H9 (cell line): ENCODE results near the gene PERCC1. TPM values are rescaled to one million over a fixed set of nuclear protein-coding genes. Genes with fewer than 3 reads are reported as not detected.

Source experiments
- DNase-seq: peaks from one replicate; pipeline ENCODE4 v3.0.0-alpha.2; 2017
- H2AFZ ChIP-seq: one replicate; pipeline ENCODE4 v1.6.1; 2013; ENCODE audit warnings: mild to moderate bottlenecking, low read length, control low read depth, moderate library complexity
- H2AK5ac ChIP-seq: 2 replicates; pipeline ENCODE4 v1.6.1; 2013; ENCODE audit warnings: low read length, control low read depth, mixed read lengths; ENCODE audit not compliant: insufficient read length
- H2BK120ac ChIP-seq: one replicate; pipeline ENCODE4 v1.6.1; 2013; ENCODE audit warnings: low read depth, mild to moderate bottlenecking, low read length, control low read depth, inconsistent platforms; ENCODE audit not compliant: poor library complexity, severe bottlenecking
- H2BK12ac ChIP-seq: 2 replicates; pipeline ENCODE4 v1.6.1; 2013; ENCODE audit warnings: low read length, control low read depth, mixed read lengths, low read depth; ENCODE audit not compliant: insufficient read length
- H2BK15ac ChIP-seq: 2 replicates; pipeline ENCODE4 v1.6.1; 2013; ENCODE audit warnings: low read depth, low read length, control low read depth
- H2BK20ac ChIP-seq: one replicate; pipeline ENCODE4 v1.6.1; 2013; ENCODE audit warnings: low read depth, mild to moderate bottlenecking, low read length, control low read depth, inconsistent platforms; ENCODE audit not compliant: poor library complexity, severe bottlenecking
- H2BK5ac ChIP-seq: 2 replicates; pipeline ENCODE4 v1.6.1; 2013; ENCODE audit warnings: low read length, control low read depth, mixed read lengths; ENCODE audit not compliant: insufficient read length
- H3K14ac ChIP-seq: 2 replicates; pipeline ENCODE4 v1.6.1; 2013; ENCODE audit warnings: low read length, control low read depth; ENCODE audit not compliant: insufficient read depth
- H3K18ac ChIP-seq: 2 replicates; pipeline ENCODE4 v1.6.1; 2013; ENCODE audit warnings: low read depth, mild to moderate bottlenecking, mixed read lengths, low read length, control low read depth; ENCODE audit not compliant: insufficient read length
- H3K23ac ChIP-seq: 2 replicates; pipeline ENCODE4 v1.6.1; 2013; ENCODE audit warnings: low read length, control low read depth, mixed read lengths, low read depth; ENCODE audit not compliant: insufficient read length
- H3K23me2 ChIP-seq: 2 replicates; pipeline ENCODE4 v1.6.1; 2013; ENCODE audit warnings: low read depth, mild to moderate bottlenecking, mixed read lengths, low read length, control low read depth; ENCODE audit not compliant: insufficient read length, poor library complexity, severe bottlenecking
- H3K27ac ChIP-seq: 2 replicates; pipeline ENCODE4 v1.5.1; 2013; ENCODE audit warnings: low read length, control low read depth, mixed read lengths, low read depth; ENCODE audit not compliant: insufficient read length
- H3K27me3 ChIP-seq: 2 replicates; pipeline ENCODE4 v1.6.1; 2013; ENCODE audit warnings: low read length, control low read depth, inconsistent platforms; ENCODE audit not compliant: insufficient read depth
- H3K4ac ChIP-seq: 2 replicates; pipeline ENCODE4 v1.6.1; 2013; ENCODE audit warnings: low read depth, mild to moderate bottlenecking, control low read depth, inconsistent platforms, low read length, moderate library complexity
- H3K4me1 ChIP-seq: 2 replicates; pipeline ENCODE4 v1.6.1; 2013; ENCODE audit warnings: low read length, control low read depth, inconsistent platforms; ENCODE audit not compliant: insufficient read depth
- H3K4me2 ChIP-seq: 2 replicates; pipeline ENCODE4 v1.6.1; 2013; ENCODE audit warnings: low read length, control low read depth, mixed read lengths; ENCODE audit not compliant: insufficient read length, insufficient read depth
- H3K56ac ChIP-seq: 2 replicates; pipeline ENCODE4 v1.6.1; 2013; ENCODE audit warnings: low read depth, mild to moderate bottlenecking, mixed read lengths, low read length, control low read depth; ENCODE audit not compliant: insufficient read length
- H3K79me1 ChIP-seq: 2 replicates; pipeline ENCODE4 v1.6.1; 2013; ENCODE audit warnings: low read depth, mild to moderate bottlenecking, moderate library complexity, low read length, control low read depth, inconsistent platforms; ENCODE audit not compliant: insufficient read depth, poor library complexity, severe bottlenecking
- H3K79me2 ChIP-seq: 2 replicates; pipeline ENCODE4 v1.6.1; 2013; ENCODE audit warnings: low read length, control low read depth, inconsistent platforms; ENCODE audit not compliant: insufficient read depth
- H3K9ac ChIP-seq: 2 replicates; pipeline ENCODE4 v1.6.1; 2013; ENCODE audit warnings: low read length, control low read depth, mixed read lengths; ENCODE audit not compliant: insufficient read length; ENCODE audit errors: extremely low read depth
- H3K9me3 ChIP-seq: one replicate; pipeline ENCODE4 v1.6.1; 2013; ENCODE audit warnings: low read depth, low read length, inconsistent platforms; ENCODE audit not compliant: control insufficient read depth
- H3T11ph ChIP-seq: one replicate; pipeline ENCODE4 v1.6.1; 2013; ENCODE audit warnings: mild to moderate bottlenecking, low read length, control low read depth, inconsistent platforms
- H4K20me1 ChIP-seq: one replicate; pipeline ENCODE4 v1.6.1; 2013; ENCODE audit not compliant: control insufficient read depth, insufficient read length, insufficient read depth
- H4K5ac ChIP-seq: 2 replicates; pipeline ENCODE4 v1.6.1; 2013; ENCODE audit warnings: low read depth, mild to moderate bottlenecking, mixed read lengths, low read length, control low read depth; ENCODE audit not compliant: insufficient read length
- H4K8ac ChIP-seq: replicated peaks from 2 replicates; pipeline ENCODE4 v1.6.1; 2013; ENCODE audit warnings: low read length, control low read depth, mixed read lengths, low read depth; ENCODE audit not compliant: insufficient read length
- H4K91ac ChIP-seq: 2 replicates; pipeline ENCODE4 v1.6.1; 2013; ENCODE audit warnings: low read depth, mild to moderate bottlenecking, moderate library complexity, mixed read lengths, low read length, control low read depth; ENCODE audit not compliant: insufficient read length
- H3K27ac Mint-ChIP-seq, 3 experiments: 2 replicates in 2 of 3; 3 replicates in 1 of 3; pipeline ENCODE4 v1.8.0; 2020 to 2021; ENCODE audit warnings: mixed read lengths in 3 of 3, mild to moderate bottlenecking in 1 of 3, moderate library complexity in 1 of 3
- H3K27me3 Mint-ChIP-seq: 2 replicates; pipeline ENCODE4 v1.8.0; 2021; ENCODE audit warnings: low read depth, mild to moderate bottlenecking, moderate library complexity, mixed read lengths
- H3K36me3 Mint-ChIP-seq, 3 experiments: 2 replicates in 2 of 3; 3 replicates in 1 of 3; pipeline ENCODE4 v1.8.0; 2020 to 2021; ENCODE audit warnings: low read depth in 3 of 3, mixed read lengths in 3 of 3; ENCODE audit not compliant: insufficient read depth in 1 of 3
- H3K4me1 Mint-ChIP-seq, 2 experiments: 2 replicates each; pipeline ENCODE4 v1.8.0; 2020; ENCODE audit warnings: mixed read lengths in 2 of 2
- H3K4me3 Mint-ChIP-seq, 2 experiments: 2 replicates in 1 of 2; 3 replicates in 1 of 2; pipeline ENCODE4 v1.8.0; 2020 to 2021; ENCODE audit warnings: mild to moderate bottlenecking in 2 of 2, mixed read lengths in 2 of 2, moderate library complexity in 1 of 2
- H3K9me3 Mint-ChIP-seq, 2 experiments: 2 replicates in 1 of 2; 3 replicates in 1 of 2; pipeline ENCODE4 v1.8.0; 2020; ENCODE audit warnings: mild to moderate bottlenecking in 2 of 2, mixed read lengths in 2 of 2, moderate library complexity in 1 of 2
- CTCF ChIP-seq: fragments of 200-600 bp; sonication (generic); conservative IDR thresholded peaks from 3 replicates; pipeline ENCODE4 v1.8.0; 2021; ENCODE audit warnings: antibody characterized with exemption, mild to moderate bottlenecking
- WGBS: extraction: QIAGEN DNeasy Blood & Tissue Kit; methylation state at CpG from one replicate; pipeline ENCODE4 v1.1.7; 2013; ENCODE audit warnings: missing lambda C conversion rate, low lambda C conversion rate, mixed read lengths; ENCODE audit not compliant: insufficient read length; ENCODE audit errors: extremely low coverage; 5-methylcytosine and 5-hydroxymethylcytosine counted together
- total RNA-seq: library from RNA; stranded (reverse); gene quantifications from 2 replicates; pipeline ENCODE4 v1.2.1, GENCODE V29; 2021

PERCC1 gene
- total RNA-seq, 1 experiment from 2014 or later: not detected

DNA sequence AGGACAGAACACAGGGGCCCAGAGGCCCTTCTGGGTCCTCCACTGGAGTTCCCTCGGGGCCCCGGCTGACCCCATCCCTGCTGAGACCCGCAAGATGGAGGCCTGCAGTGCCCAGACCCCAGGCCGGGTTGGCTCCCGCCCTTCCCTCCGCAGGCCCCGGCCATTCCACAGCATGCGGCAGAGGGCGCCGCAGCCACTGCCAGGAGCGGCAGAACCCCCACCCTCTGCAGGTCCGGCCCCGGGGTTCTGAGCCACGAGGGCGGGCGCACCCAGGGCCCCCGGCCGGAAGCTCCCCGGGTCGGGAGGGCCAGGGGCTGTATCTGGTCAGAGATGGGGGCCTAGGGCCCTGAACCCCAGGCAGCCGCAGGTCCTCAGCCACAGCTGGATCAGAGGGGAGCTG, 2.4 kb upstream of the PERCC1 start:
- no peak overlapping the region for H3K4me3 Mint-ChIP-seq
- no peaks in the 10 kb centered on the region; a peak in 1 of 4 replicates for H3K4me1 Mint-ChIP-seq
- no peaks in the 10 kb centered on the region; the same call in 1 of the 2 replicates for H3K27me3 Mint-ChIP-seq
- no peak overlapping the region for H2AFZ ChIP-seq
- H2BK20ac ChIP-seq: no peak overlapping the region
- no peaks in the 10 kb centered on the region for H3K23me2 ChIP-seq
- no peaks in the 10 kb centered on the region for H3K4me1 ChIP-seq
- H2BK5ac ChIP-seq: no peak overlapping the region
- no peak overlapping the region for H3K27ac Mint-ChIP-seq
- H3K36me3 Mint-ChIP-seq: no peaks in the 10 kb centered on the region
- no peaks in the 10 kb centered on the region for H3K79me1 ChIP-seq
- peak; percentile 83 for DNase-seq
- no peak overlapping the region for H3T11ph ChIP-seq
- peak overlapping the region; percentile 57 for H3K18ac ChIP-seq
- H4K5ac ChIP-seq: no peak overlapping the region
- H3K9ac ChIP-seq: no peak overlapping the region
- peak; percentile 68 for TF ChIP-seq CTCF
- peak overlapping the region; percentile 34; the same call in 1 of the 2 replicates for H3K14ac ChIP-seq
- H4K91ac ChIP-seq: peak overlapping the region; percentile 91
- H3K27ac ChIP-seq: no peak overlapping the region
- no peaks in the 10 kb centered on the region for H3K9me3 ChIP-seq
- H2BK120ac ChIP-seq: no peak overlapping the region
- H4K20me1 ChIP-seq: no peaks in the 10 kb centered on the region
- H3K23ac ChIP-seq: no peak overlapping the region
- H3K56ac ChIP-seq: no peak overlapping the region
- H2BK15ac ChIP-seq: no peak overlapping the region
- WGBS: no CpG with 5 or more reads among the region's 21 CpGs
- H3K27me3 ChIP-seq: no peaks in the 10 kb centered on the region
- H3K4me2 ChIP-seq: no peak overlapping the region
- no peak overlapping the region for H4K8ac ChIP-seq
- no peaks in the 10 kb centered on the region for H3K9me3 Mint-ChIP-seq
- peak overlapping the region; percentile 72; the same call in 1 of the 2 replicates for H3K4ac ChIP-seq
- H3K79me2 ChIP-seq: no peaks in the 10 kb centered on the region
- H2AK5ac ChIP-seq: no peak overlapping the region
- no peak overlapping the region for H2BK12ac ChIP-seq
